NB4 (cell line): ENCODE results near the gene IGFBP5.
A peak's percentile ranks its signal among the peaks of the same experiment; 100 is the strongest.

Experiments
- DNase-seq: peaks from one replicate; pipeline ENCODE4 v3.0.0; 2010; ENCODE audit warnings: low read depth
- H3K4me3 ChIP-seq: one replicate; pipeline ENCODE4 v1.5.1; 2011; ENCODE audit warnings: mild to moderate bottlenecking, low read depth, low read length, moderate library complexity
- MYC ChIP-seq: IDR thresholded peaks from 2 replicates; pipeline ENCODE4 v1.6.1; 2011; ENCODE audit warnings: low read depth, low read length
- POLR2A ChIP-seq: IDR thresholded peaks from 2 replicates; pipeline ENCODE4 v1.6.1; 2011; ENCODE audit warnings: mild to moderate bottlenecking; ENCODE audit not compliant: insufficient read length; ENCODE audit errors: extremely low read depth
- TF ChIP-seq, protein P1 (sequence below): IDR thresholded peaks from 2 replicates; pipeline ENCODE4 v1.6.1; 2011; ENCODE audit warnings: low read depth, low read length
- TF ChIP-seq, protein P2 (sequence below): IDR thresholded peaks from one replicate; pipeline ENCODE4 v1.5.1; 2012; ENCODE audit warnings: low read depth, low read length

Gene IGFBP5

DNA sequence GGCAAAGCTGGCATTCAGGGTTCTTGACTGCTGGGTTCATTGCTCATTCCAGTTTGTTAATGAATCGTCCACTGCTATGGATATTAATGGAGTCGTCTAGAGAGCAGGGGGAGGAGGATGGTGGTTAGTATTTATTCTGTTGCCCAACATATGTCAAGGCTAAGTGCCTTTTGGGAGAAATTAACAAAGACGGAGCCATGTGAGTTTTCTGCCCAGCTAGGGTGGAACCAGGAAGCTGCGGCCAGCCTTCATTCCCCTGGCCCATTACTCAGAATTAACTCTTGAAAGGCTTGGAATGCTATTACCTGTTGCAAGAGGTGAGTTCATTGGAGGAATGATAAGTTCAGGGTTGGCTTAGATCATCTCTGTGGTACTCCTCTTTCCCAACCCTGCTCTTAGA lies 42.8 kb downstream of the IGFBP5 start:
- H3K4me3 ChIP-seq, result no peak overlapping the region
- no peak for TF ChIP-seq MYC
- TF ChIP-seq POLR2A, result no peak
- TF ChIP-seq, protein P1, sequence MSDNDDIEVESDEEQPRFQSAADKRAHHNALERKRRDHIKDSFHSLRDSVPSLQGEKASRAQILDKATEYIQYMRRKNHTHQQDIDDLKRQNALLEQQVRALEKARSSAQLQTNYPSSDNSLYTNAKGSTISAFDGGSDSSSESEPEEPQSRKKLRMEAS, result no peak
- TF ChIP-seq, protein P2, sequence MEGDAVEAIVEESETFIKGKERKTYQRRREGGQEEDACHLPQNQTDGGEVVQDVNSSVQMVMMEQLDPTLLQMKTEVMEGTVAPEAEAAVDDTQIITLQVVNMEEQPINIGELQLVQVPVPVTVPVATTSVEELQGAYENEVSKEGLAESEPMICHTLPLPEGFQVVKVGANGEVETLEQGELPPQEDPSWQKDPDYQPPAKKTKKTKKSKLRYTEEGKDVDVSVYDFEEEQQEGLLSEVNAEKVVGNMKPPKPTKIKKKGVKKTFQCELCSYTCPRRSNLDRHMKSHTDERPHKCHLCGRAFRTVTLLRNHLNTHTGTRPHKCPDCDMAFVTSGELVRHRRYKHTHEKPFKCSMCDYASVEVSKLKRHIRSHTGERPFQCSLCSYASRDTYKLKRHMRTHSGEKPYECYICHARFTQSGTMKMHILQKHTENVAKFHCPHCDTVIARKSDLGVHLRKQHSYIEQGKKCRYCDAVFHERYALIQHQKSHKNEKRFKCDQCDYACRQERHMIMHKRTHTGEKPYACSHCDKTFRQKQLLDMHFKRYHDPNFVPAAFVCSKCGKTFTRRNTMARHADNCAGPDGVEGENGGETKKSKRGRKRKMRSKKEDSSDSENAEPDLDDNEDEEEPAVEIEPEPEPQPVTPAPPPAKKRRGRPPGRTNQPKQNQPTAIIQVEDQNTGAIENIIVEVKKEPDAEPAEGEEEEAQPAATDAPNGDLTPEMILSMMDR, result no peak
- no peak for DNase-seq

DNA sequence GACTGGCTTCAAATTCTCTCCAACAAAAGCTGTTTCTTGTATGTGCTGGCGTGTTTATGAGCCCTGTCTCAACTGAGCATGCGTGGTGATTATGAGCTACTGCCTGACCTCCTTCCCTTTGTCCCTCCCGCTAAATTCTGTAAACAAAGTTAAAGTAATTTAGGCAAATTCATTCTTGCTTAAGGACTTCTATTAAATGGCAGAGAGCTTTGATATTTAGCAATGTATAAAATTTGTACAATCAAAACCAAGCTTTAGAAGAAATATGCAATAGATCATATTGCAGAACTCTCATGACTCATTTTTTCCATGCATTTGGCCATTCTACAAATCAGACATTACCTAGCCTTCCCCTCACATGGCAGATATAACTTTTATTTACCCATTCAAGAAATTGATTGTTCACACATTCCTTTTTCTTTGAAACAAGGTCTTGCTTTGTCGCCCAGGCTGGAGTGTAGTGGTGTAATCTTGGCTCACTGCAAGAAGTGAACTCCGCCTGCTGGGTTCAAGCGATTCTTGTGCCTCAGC lies 43.9 kb downstream of the IGFBP5 start:
- DNase-seq, result peak; percentile 38
- TF ChIP-seq MYC (no peak), POLR2A (no peak)
- TF ChIP-seq, protein P1, result no peak
- TF ChIP-seq, protein P2, result no peak
- no peak overlapping the region for H3K4me3 ChIP-seq

DNA sequence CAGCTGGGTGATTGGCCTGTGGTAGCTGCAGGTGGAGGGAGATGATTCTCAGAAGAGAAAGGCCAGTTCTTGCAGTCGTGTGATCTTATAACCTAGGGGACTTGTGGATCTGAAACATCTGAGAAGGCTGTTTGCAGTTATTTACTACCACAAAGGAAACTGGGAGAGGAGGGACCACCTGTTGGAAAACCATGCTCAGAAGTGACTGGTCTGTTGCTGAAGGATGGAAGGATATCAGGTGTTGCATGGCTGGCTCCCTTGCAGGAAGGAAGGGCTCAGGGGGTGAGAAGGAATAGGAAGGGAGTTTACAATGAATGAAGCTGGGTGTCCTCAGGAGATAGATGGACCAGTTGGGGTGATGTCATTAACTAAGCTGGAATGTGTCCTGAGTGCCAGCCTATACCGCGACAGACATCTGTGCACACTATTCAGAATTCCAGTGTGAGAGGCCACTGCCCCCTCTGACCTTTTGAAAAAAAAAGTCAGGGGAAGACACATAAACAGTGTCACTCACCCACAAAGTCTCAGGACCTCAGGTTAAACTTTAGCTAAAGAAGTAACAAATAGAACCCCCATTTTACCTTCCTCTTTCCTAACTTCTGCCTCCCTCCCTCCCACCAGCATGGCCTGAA lies 44.6 kb downstream of the IGFBP5 start:
- DNase-seq, result no peak
- TF ChIP-seq, protein P2, result no peak
- TF ChIP-seq POLR2A, result no peak
- TF ChIP-seq, protein P1, result no peak
- no peak for TF ChIP-seq MYC

DNA sequence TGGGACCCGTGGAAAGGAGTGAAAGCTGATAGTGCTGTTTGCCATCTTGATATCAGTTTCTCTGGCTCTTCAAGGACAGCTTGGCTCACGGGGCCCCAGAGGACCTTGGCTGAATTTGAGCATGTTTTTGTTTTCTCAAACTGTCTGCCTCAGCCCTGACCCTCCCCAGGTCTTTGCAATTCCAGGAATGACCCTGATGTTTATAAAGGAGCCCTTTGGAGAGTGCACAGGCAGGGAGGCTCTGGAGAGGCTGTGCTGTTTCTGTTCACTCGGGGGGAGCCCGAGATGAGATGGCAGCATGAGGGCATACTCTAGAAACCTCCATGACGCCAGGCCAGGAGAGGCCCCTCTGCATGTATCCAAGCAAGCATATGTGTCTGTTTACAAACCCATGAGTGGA lies 45.8 kb downstream of the IGFBP5 start:
- TF ChIP-seq, protein P1, result no peak
- no peak for TF ChIP-seq MYC
- TF ChIP-seq POLR2A, result no peak
- TF ChIP-seq, protein P2, result no peak
- H3K4me3 ChIP-seq, result no peak overlapping the region
- no peak for DNase-seq

More for the DNA sequence above, 44.6 kb downstream of the IGFBP5 start:
- no peak overlapping the region for H3K4me3 ChIP-seq

DNA sequence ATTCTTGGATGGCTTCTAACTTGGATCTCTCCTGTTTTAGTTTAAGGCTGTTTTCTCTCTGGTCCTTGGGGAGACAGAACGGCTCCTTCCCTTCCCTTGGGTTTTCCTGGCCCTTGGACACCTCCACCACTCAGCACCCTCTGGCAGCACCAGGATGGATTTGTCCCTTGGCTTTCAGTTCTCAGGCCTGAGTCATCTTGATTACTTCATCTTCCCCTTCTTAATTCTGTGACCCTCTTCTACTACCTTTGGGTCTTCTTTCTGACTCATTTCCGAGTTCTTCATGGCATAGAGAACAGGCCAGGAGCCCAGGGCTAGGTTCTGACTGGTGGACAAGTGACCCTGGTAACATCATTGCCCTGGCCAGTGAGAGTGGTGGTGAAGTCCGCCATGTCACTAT lies 47.2 kb downstream of the IGFBP5 start:
- TF ChIP-seq MYC, result no peak
- TF ChIP-seq, protein P1, result no peak
- no peak for TF ChIP-seq POLR2A
- TF ChIP-seq, protein P2, result no peak
- H3K4me3 ChIP-seq, result no peak overlapping the region
- no peak for DNase-seq
